GM13976 (cell line): ENCODE results near the gene ZIC1.

Experiments
- DNase-seq: peaks from one replicate; pipeline ENCODE4 v3.0.0; 2012; ENCODE audit warnings: low spot score
- CTCF ChIP-seq: IDR thresholded peaks from 2 replicates; pipeline ENCODE4 v1.5.1; 2012; ENCODE audit warnings: borderline replicate concordance, mild to moderate bottlenecking; ENCODE audit not compliant: insufficient read depth; ENCODE audit errors: extremely low read depth, missing control alignments, control extremely low read depth
- in situ Hi-C: fragments of 300-500 bp; cut with MboI; formaldehyde crosslinking; loops from one replicate; pipeline ENCODE4 v1.12.0; 2022; ENCODE audit warnings: low sequenced_read_pairs, mixed read lengths, inconsistent platforms; ENCODE audit not compliant: unreplicated experiment

Gene ZIC1

DNA sequence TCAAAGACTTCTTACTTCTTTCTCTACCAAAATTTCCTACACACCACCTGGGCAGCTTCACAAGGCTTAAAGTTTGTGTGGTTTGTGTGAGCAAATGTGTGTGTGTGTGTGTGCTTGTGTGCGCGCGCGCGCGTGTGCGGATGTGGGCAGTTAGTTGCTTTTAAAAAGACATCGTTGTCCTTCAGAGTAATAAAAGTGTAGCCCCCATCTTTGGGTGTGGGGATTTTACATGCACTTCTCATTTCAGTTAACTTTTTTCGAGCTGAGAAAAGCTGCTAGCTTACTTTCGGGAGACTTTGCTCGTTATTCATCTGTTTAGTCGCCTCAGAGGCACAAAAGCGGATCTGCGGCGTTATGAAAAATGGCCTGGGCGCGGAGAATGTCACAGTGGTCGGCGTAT, 38.8 kb upstream of the ZIC1 start:
- in situ Hi-C loops: no loop called here
- no peak for TF ChIP-seq CTCF
- DNase-seq: no peak

GRCh38 chr3:147371140-147371539, 38.0 kb upstream of the ZIC1 start:
- in situ Hi-C loops: no loop called here
- no peak for TF ChIP-seq CTCF
- DNase-seq: no peak

- no peak for TF ChIP-seq CTCF
- in situ Hi-C loops: no loop called here
- no peak for DNase-seq
Measured at GRCh38 chr3:147371771-147372340, 37.3 kb upstream of the ZIC1 start.

GRCh38 chr3:147372525-147373027, 36.6 kb upstream of the ZIC1 start:
- no peak for TF ChIP-seq CTCF
- in situ Hi-C loops: no loop called here
- DNase-seq: no peak

GRCh38 chr3:147373301-147373700, 35.9 kb upstream of the ZIC1 start:
- in situ Hi-C loops: no loop called here
- no peak for TF ChIP-seq CTCF
- DNase-seq: no peak

DNA sequence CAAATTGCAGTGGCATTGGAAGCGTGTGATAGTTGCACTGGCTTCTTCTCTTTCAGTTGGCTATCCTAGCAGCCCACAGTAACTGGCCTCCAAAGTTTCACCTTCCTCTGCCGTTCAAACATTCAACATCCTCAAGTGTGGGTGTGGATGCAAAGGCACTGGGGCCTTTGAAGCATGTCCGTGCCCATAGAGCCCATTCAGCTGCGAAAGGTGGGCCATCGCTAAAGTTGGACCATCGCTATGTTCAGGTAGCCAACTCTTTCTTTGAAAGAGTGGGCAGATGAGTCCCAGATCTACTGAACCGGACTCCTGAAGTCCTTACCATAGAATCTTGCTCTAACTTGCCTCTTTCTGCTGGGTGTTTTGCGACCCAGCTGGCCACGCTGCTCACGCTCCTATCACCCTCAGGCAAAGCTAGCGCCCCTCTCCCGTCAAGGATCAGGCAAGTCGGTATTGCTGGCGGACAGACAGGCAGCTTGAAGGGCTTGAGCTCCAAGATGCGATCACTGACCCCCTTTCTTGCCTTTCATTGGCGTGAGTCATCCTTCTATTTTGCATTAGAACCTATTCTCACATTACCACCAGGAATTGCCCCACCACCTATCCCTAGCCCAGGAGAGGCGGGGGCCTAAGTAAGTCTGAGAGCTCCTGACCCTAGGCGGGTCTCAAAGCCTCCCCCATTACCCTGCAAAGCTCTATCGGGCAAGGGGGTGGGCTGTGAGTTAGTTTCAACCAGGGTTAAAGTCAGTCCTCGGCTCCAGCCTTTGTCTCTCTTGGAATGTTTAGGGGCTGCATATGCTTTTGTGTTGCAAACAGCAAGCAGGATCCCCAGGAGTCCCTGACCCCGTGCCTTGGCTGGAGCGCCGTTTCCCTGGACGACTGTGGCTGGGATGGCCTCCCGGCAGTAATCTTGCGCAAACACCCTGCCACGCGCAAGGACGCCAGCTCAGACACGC, 31.5 kb upstream of the ZIC1 start:
- TF ChIP-seq CTCF: no peak
- in situ Hi-C loops: no loop called here
- no peak for DNase-seq
